SKM-1 (cell line): ENCODE data around the gene SUSD6.
"Not testable (repeated sequence)": the region's sequence is repeated elsewhere in the genome, so short reads cannot be mapped to it uniquely, and the experiment has no call there.

Source experiments
- DNase-seq: peaks from one replicate; lab custom pipeline; 2025; ENCODE audit not compliant: unreplicated experiment; lab: John Stamatoyannopoulos, UW

The SUSD6 gene

GRCh38 chr14:69587389-69587788, 24.0 kb upstream of the SUSD6 start:
- no peak for DNase-seq

- no peak for DNase-seq
Observed at GRCh38 chr14:69591317-69591716, 20.1 kb upstream of the SUSD6 start.

GRCh38 chr14:69593018-69593677, 18.2 kb upstream of the SUSD6 start:
- no peak for DNase-seq

GRCh38 chr14:69594846-69595245, 16.6 kb upstream of the SUSD6 start:
- DNase-seq: no peak

- DNase-seq: no peak
Observed at GRCh38 chr14:69595336-69595735, 16.1 kb upstream of the SUSD6 start.

GRCh38 chr14:69599431-69599830, 12.0 kb upstream of the SUSD6 start:
- not testable (repeated sequence) for DNase-seq

- no peak for DNase-seq
Observed at GRCh38 chr14:69600304-69600891, 11.0 kb upstream of the SUSD6 start.

GRCh38 chr14:69605738-69606137, 5.7 kb upstream of the SUSD6 start:
- no peak for DNase-seq

GRCh38 chr14:69606258-69607184, 4.9 kb upstream of the SUSD6 start:
- DNase-seq: no peak

GRCh38 chr14:69610020-69610873, 1.1 kb upstream of the SUSD6 start:
- DNase-seq: no peak

GRCh38 chr14:69610874-69611171, 573 bp upstream of the SUSD6 start:
- no peak for DNase-seq

- DNase-seq: no peak
Observed at GRCh38 chr14:69612014-69612782, 802 bp downstream of the SUSD6 start.

- DNase-seq: no peak
Observed at GRCh38 chr14:69612783-69613130, 1.4 kb downstream of the SUSD6 start.

- no peak for DNase-seq
Observed at GRCh38 chr14:69613312-69614073, 2.1 kb downstream of the SUSD6 start.

- DNase-seq: peak; percentile 46
Observed at GRCh38 chr14:69614592-69614991, 3.2 kb downstream of the SUSD6 start.

- DNase-seq: no peak
Observed at GRCh38 chr14:69615121-69615495, 3.7 kb downstream of the SUSD6 start.

- DNase-seq: peak; percentile 24
Observed at GRCh38 chr14:69615496-69616407, 4.4 kb downstream of the SUSD6 start.

GRCh38 chr14:69616408-69616773, 5.0 kb downstream of the SUSD6 start:
- DNase-seq: no peak

GRCh38 chr14:69617796-69618195, 6.4 kb downstream of the SUSD6 start:
- DNase-seq: no peak
